Adrenal gland (tissue), 12 donors: Measurements from ENCODE around the gene ITPA. TPM values are rescaled to one million over a fixed set of nuclear protein-coding genes. Genes with fewer than 3 reads are reported as not detected.

Experiments
- DNase-seq, 7 donors: peaks; one replicate each; pipeline ENCODE4 v3.0.0-alpha.2; 2019 to 2020
- H3K27ac ChIP-seq, 5 donors: fragments of 200-600 bp; sonication (generic) in 4 of 5; 1 replicate in 3 of 5; 2 replicates in 2 of 5; pipeline versions ENCODE4 v1.5.1 to v1.8.0; 2016 to 2020; ENCODE audit warnings: mild to moderate bottlenecking in 1 of 5
- H3K27me3 ChIP-seq: fragments of 200-600 bp; 2 replicates; pipeline ENCODE4 v1.8.0; 2021
- H3K36me3 ChIP-seq, 2 donors: fragments of 200-600 bp; replicated peaks in 1 of 2; 1 replicate in 1 of 2; 2 replicates in 1 of 2; pipeline versions ENCODE4 v1.5.1 to v1.8.0; 2018 to 2022
- H3K4me1 ChIP-seq, 2 donors: fragments of 200-600 bp; replicated peaks in 1 of 2; 1 replicate in 1 of 2; 2 replicates in 1 of 2; pipeline versions ENCODE4 v1.5.1 to v1.8.0; 2018 to 2021
- H3K4me3 ChIP-seq, 4 donors: fragments of 200-600 bp; sonication (generic) in 3 of 4; one replicate each; pipeline ENCODE4 v1.5.1; 2016 to 2018
- H3K9me3 ChIP-seq, 3 donors: fragments of 200-600 bp; sonication (generic) in 1 of 3; replicated peaks in 1 of 3; 1 replicate in 2 of 3; 2 replicates in 1 of 3; pipeline versions ENCODE4 v1.5.1 to v1.8.0; 2016 to 2021
- CTCF ChIP-seq, 6 experiments: fragments of 450-650 bp in 4 of 6; fragments of 200-600 bp in 2 of 6; sonication (generic) in 1 of 6; IDR thresholded peaks; 1 replicate in 5 of 6; 2 replicates in 1 of 6; pipeline versions ENCODE4 v1.5.1 to v1.8.0; 2016 to 2021; ENCODE audit warnings: antibody characterized with exemption in 6 of 6, mild to moderate bottlenecking in 2 of 6, moderate library complexity in 1 of 6
- POLR2A ChIP-seq, 2 donors: fragments of 450-650 bp; IDR thresholded peaks; one replicate each; pipeline ENCODE4 v1.6.1; 2017; ENCODE audit warnings: antibody characterized with exemption in 2 of 2, mild to moderate bottlenecking in 2 of 2, moderate library complexity in 1 of 2
- WGBS, 4 donors: extraction: QIAGEN DNeasy Blood & Tissue Kit in 2 of 4; methylation state at CpG; one replicate each; pipeline versions ENCODE4 v1.1.5 to v1.1.7; 2013 to 2017; 5-methylcytosine and 5-hydroxymethylcytosine counted together
- intact Hi-C, 2 donors: fragments of 100-400 bp; cut with DNase I; formaldehyde crosslinking; loops; one replicate each; pipeline versions ENCODE4 v1.14.1 to v1.15.0; 2022 to 2023
- polyA plus RNA-seq, 3 donors: library from polyadenylated mRNA; stranded (reverse); fragments of 200-250 nt in 2 of 3; fragments of 350-450 nt in 1 of 3; fragmentation: Illumina TruSeq in 1 of 3; extraction: RNeasy Lipid Tissue Mini Kit (QIAGEN cat#74804) in 1 of 3; gene quantifications; one replicate each; pipeline ENCODE4 v1.2.3, GENCODE V29; 2013 to 2014
- total RNA-seq, 9 donors: library from RNA; depleted of rRNA in 4 of 9; stranded (reverse); fragments of >200 nt in 4 of 9; fragments of 120-200 nt in 1 of 9; fragmentation: NEBNext Ultra II Directional in 1 of 9; extraction: Animal tissue kit (Norgen Biotek cat#: 25700) in 1 of 9; gene quantifications; one replicate each; pipeline versions ENCODE4 v1.1.0 to v1.2.4, GENCODE V29; 2013 to 2023
- donor health status: healthy with polysubstance abuse.
- donor health status: Bipolar disorder and iron deficiency.
- donor health status: DM: yes; HTN: yes; CAD: no.
- donor health status: DM: no; HTN: no; CAD: no.
- donor health status: DM: no; HTN: no; CAD: no.
- donor health status: DM: yes; HTN: yes; CAD: no.

The ITPA gene
- total and polyA plus RNA-seq, 12 donors, result 29.3 to 182 (median 62.5) TPM

DNA sequence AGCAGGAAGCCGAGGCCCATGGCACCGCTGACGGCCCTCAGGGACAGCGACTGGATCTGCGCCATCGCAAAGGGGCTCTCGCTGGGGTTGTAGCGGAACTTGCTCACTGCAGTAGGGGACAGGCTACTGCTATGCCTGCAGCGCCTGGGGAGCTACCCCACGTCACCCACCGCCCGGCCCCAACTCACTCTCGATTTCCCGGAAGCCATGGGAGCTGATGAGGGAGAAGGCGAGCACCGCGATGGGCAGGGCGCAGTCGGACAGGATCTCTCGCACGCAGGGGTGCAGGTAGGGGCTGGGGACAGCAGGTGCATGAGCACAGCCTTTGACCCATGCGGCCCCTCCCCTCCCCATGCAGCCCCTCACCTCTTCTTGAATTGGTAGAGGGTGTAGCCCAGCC lies 19.9 kb downstream of the ITPA start:
- 93 to 96% (median 93%) methylated on average over 13 to 22 of the region's 22 CpGs for WGBS, 4 donors
- H3K9me3 ChIP-seq, result no peaks in the 10 kb centered on the region
- intact Hi-C loops, result loop anchor here in 1 of 2 donors (10.0 kb wide), 1 partner anchor 86 kb away; no protein-coding TSS in a partner anchor

GRCh38 chr20:3229798-3230197 lies 20.5 kb downstream of the ITPA start:
- Histone ChIP-seq H3K36me3 (no peaks in the 10 kb centered on the region), H3K27me3 (no peaks in the 10 kb centered on the region), H3K4me3 (no peak overlapping the region), H3K27ac (no peak overlapping the region), H3K4me1 (no peaks in the 10 kb centered on the region), H3K9me3 (no peaks in the 10 kb centered on the region)
- 90 to 97% (median 94%) methylated on average over 6 to 14 of the region's 14 CpGs for WGBS, 4 donors
- no peak for TF ChIP-seq POLR2A (IDR thresholded peaks at IDR 0.05)
- no peak for TF ChIP-seq CTCF (IDR thresholded peaks at IDR 0.05)
- intact Hi-C loops, result loop anchor here in 1 of 2 donors (10.0 kb wide), 1 partner anchor 85 kb away; no protein-coding TSS in a partner anchor
- no peak for DNase-seq

More for the DNA sequence above, 19.9 kb downstream of the ITPA start:
- DNase-seq, result no peak
- no peaks in the 10 kb centered on the region for H3K4me1 ChIP-seq
- H3K27ac ChIP-seq, result no peak overlapping the region
- no peaks in the 10 kb centered on the region for H3K27me3 ChIP-seq
- TF ChIP-seq POLR2A (IDR thresholded peaks at IDR 0.05) (no peak), CTCF (IDR thresholded peaks at IDR 0.05) (no peak)
- no peaks in the 10 kb centered on the region for H3K36me3 ChIP-seq
- H3K4me3 ChIP-seq, result no peak overlapping the region

DNA sequence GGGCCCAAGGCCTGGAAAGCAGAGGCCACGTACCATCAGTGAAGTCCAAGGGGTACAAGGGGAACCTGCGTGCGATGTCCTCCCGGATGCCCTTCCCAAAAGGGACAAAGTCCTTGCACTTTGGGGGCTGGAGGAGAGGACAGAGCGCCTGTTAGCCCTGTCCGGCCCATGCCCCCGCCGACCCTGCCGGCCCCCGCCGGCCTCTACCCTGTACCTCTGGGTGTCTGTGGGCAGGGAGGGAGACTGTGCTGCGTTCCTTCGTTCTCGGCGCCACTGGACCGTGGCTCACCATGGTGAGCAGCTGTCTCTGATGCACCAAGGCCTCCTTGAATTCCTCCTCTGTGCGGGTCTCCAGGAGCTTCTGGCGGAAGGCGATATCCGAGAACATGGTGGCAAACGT lies 21.8 kb downstream of the ITPA start:
- Histone ChIP-seq H3K9me3 (no peaks in the 10 kb centered on the region), H3K4me1 (no peaks in the 10 kb centered on the region), H3K4me3 (no peak overlapping the region), H3K27ac (no peak overlapping the region), H3K27me3 (no peaks in the 10 kb centered on the region), H3K36me3 (no peaks in the 10 kb centered on the region)
- no peak for TF ChIP-seq CTCF (IDR thresholded peaks at IDR 0.05)
- TF ChIP-seq POLR2A (IDR thresholded peaks at IDR 0.05), result no peak
- no peak for DNase-seq
- 93 to 96% (median 94%) methylated on average over 9 to 21 of the region's 21 CpGs for WGBS, 4 donors
- intact Hi-C loops, result no loop called here

GRCh38 chr20:3231889-3232588 lies 22.7 kb downstream of the ITPA start:
- 94 to 96% (median 95%) methylated on average over 9 to 15 of the region's 15 CpGs for WGBS, 4 donors
- intact Hi-C loops, result no loop called here
- H3K4me1 ChIP-seq, result no peaks in the 10 kb centered on the region
- no peaks in the 10 kb centered on the region for H3K9me3 ChIP-seq
- no peak for DNase-seq
- H3K36me3 ChIP-seq, result no peaks in the 10 kb centered on the region
- no peak overlapping the region for H3K27ac ChIP-seq
- TF ChIP-seq CTCF (IDR thresholded peaks at IDR 0.05) (no peak), POLR2A (IDR thresholded peaks at IDR 0.05) (no peak)
- H3K27me3 ChIP-seq, result no peaks in the 10 kb centered on the region
- H3K4me3 ChIP-seq, result no peak overlapping the region
